ENCODE measurements around the gene CFAP45.

CFAP45 gene

GRCh38 chr1:159877695-159878444 is 22.1 kb downstream of the CFAP45 start:
- no peak for DNase-seq (ENCODE audit: low spot score)

GRCh38 chr1:159873530-159874143 is 26.3 kb downstream of the CFAP45 start:
- DNase-seq (ENCODE audit: low spot score) = no peak

- no peak for DNase-seq (ENCODE audit: low spot score)
Observed at GRCh38 chr1:159872891-159873290, 27.1 kb downstream of the CFAP45 start.

GRCh38 chr1:159870704-159871103 is 29.3 kb downstream of the CFAP45 start:
- no peak for DNase-seq (ENCODE audit: low spot score)

GRCh38 chr1:159869607-159870006 is 30.4 kb downstream of the CFAP45 start:
- DNase-seq (ENCODE audit: low spot score) = no peak

DNA sequence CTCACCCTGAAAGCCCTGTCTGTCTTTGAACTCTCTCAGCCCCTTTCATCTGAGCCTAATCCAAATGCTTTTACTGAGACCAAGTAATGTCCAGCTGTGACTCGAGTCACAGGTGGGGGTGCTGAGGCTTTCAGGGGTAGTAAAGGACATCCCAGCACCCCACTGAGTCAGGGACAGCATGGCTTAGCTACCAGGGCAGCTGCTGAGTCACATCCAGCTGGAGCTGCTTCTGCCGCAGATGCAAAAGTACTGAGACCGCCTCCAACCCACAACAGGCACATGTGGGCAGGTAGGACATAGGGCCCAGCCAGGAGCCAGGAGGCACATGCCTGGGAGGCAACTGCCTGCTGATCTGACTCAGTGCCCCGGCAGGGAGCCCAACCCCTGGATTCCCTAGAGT is 30.8 kb downstream of the CFAP45 start:
- DNase-seq (ENCODE audit: low spot score) = no peak

- DNase-seq (ENCODE audit: low spot score) = no peak
Observed at GRCh38 chr1:159868766-159869165, 31.2 kb downstream of the CFAP45 start.

GRCh38 chr1:159867664-159868026 is 32.3 kb downstream of the CFAP45 start:
- DNase-seq (ENCODE audit: low spot score) = no peak

DNA sequence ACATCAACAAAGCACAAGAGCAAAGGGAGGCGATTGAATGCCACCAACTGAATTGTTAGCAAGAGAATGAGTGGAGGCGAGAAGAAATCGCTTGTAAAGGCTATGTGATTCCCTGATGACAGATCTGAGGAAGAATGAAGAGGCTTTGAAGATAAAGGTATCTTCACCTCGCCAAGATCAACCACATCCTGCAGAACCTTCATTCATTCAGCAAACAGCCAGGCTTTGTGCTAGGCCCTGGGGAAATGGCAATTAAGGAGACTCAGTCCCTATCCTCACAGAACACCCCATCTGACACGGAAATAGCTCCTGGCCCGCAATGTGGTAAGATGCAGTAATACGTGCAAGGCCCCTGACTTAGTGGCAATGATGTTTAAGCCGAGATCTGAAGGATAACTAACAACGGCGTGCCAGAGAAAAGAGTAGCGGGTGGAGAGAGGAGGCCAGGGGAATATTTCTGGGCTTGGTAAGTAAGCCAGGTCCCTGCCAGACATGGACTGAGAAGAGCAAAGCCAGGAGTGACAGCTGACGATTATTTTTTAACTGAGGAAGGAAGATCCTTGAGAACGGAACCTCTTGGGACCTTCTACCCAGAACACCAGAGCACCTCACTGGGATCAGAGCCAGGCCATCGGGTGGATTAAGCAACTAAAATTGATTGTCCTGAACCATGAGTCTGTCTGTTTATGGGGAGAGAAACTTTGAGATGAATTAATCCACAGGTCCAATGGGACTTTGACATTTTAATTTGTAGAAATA is 32.9 kb downstream of the CFAP45 start:
- DNase-seq (ENCODE audit: low spot score) = no peak

GRCh38 chr1:159866066-159866465 is 33.9 kb downstream of the CFAP45 start:
- no peak for DNase-seq (ENCODE audit: low spot score)

GRCh38 chr1:159864262-159864661 is 35.7 kb downstream of the CFAP45 start:
- no peak for DNase-seq (ENCODE audit: low spot score)

DNA sequence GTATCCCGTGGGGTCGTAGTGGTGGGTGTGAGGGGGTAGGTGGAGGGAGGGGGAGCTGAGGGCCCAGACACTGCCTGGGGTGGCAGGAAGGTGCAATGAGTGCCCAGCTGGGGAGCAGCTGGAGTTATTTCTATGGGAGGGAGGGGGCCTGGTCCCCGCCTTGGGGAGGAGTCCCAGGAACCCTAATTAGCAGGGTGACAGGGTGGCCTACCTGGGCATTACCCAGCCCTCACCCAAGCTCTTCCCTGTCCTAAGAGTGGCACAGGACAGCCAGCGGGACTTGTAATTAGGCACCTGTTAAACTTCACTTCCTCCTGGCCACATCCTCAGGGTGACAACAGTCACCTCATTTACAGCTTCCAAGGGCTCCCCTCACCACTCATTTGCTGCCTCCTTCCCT is 37.4 kb downstream of the CFAP45 start, which contains the start of gene VSIG8:
Gene VSIG8 (minus strand): TSS at position 101 of the 400 bp plus-strand sequence. CDS start 136 bp downstream, outside the sequence.
- no peak for DNase-seq (ENCODE audit: low spot score)

GRCh38 chr1:159862031-159862430 is 37.9 kb downstream of the CFAP45 start:
- no peak for DNase-seq (ENCODE audit: low spot score)

DNA sequence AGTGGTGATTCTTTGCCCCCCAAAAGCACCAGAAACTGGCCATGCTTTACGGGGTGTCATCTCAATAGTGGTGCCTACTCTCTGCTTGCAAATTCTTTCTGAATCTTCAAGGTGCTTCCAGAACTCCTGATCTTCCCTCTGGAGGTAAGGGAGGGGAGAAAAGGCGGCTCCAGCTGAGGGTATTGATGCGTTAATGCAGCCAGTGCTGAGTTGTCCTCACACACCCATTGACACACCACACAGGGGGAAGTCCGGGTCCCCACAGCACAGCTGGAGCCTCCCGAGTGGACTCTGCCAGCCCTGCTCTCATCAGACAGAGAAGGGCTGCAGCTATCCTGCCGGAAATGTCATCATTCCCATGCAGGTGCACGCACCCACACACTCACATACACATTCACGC is 38.7 kb downstream of the CFAP45 start:
- no peak for DNase-seq (ENCODE audit: low spot score)

DNA sequence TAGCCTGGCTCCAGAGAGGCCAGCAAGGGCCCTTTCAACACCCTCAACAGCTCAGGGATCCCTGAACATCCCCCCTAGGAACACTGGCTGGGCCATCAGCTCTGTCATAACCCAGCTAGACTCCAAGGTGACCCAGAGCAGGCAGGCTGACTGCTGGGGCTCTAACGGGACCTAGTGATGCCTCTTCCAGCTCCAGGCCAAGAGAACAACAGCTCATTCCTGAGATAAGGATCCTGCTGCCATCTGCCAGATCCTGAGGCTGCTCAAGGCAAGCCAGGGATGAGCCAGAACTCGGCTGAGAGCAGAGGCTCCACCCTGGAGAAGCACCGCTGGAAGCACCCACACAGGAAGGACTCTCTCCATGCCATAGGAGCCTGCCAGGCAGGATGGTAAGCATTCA is 39.5 kb downstream of the CFAP45 start:
- no peak for DNase-seq (ENCODE audit: low spot score)

- DNase-seq (ENCODE audit: low spot score) = no peak
Observed at GRCh38 chr1:159859767-159860322, 40.1 kb downstream of the CFAP45 start.

DNA sequence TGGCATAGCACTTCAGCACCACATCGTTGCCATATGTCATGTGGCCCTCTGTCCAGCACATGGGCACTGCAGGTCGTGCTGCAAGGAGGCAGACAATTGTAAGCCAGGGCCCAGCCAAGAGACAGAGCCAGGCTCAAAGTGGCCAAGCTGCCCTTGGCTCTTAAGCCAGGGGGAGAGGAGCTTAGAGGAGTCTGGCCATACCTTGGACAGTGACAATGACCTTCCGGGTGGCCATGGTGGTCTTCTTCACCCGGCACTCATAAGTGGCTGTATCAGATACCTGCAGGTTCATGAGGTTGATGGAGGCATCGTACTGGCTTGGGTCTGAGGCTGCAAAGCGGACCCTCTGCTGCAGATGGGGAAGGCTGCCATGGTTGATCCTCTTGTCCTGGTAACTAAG is 42.1 kb downstream of the CFAP45 start:
- no peak for DNase-seq (ENCODE audit: low spot score)

DNA sequence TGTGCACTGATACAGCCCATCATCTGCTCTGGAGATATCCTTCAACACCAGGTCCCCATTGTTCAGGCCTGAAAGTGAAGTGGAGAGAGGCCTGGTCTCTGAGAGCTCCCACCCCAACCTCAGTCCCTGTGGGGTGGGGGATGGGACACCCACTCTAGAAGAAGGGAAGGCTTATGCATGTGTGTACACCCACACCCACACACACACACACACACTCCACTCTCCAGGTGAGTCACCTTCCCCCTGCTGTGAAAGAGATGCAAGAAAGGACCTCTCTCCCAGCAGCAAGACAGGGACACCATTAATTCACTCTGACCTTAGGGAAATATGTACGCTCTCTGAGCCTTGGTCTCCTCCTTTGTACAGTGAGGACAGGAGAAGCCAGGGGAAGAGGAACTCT is 43.4 kb downstream of the CFAP45 start:
- no peak for DNase-seq (ENCODE audit: low spot score)

- no peak for DNase-seq (ENCODE audit: low spot score)
Observed at GRCh38 chr1:159855709-159856108, 44.3 kb downstream of the CFAP45 start.

DNA sequence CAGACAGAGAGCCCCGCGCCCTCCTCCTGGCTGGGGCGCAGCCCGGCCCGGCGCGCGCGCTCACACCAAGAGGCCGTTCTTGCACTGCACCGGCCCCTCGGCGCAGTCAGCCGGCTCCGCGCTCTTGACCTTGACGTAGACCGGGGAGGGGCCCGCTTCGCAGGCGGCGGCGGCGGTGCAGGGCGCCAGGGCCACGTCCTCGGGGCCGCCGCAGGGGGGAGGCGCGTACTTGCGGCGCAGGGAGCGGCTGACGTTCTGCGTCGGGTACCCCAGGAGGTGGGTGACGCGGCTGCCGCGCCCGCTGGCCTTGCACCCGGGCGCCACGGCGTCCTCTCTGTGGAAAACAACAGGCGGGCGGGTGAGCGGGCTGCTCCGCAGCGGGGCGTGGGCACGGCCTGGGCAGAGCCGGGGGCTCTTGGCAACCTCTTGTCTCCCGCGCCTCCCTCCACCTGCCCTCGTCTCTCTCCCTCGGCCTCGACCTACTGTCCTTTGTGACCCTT is 45.2 kb downstream of the CFAP45 start:
- DNase-seq (ENCODE audit: low spot score) = peak; percentile 76

GRCh38 chr1:159854116-159854692 is 45.8 kb downstream of the CFAP45 start:
- no peak for DNase-seq (ENCODE audit: low spot score)
